NB4 (cell line): ENCODE results near the gene ATF7IP2.

Experiments used
- CTCF ChIP-seq: IDR thresholded peaks from one replicate; pipeline ENCODE4 v1.5.1; 2012; ENCODE audit warnings: low read depth, low read length
- POLR2A ChIP-seq: IDR thresholded peaks from 2 replicates; pipeline ENCODE4 v1.6.1; 2011; ENCODE audit warnings: mild to moderate bottlenecking; ENCODE audit not compliant: insufficient read length; ENCODE audit errors: extremely low read depth
- TF ChIP-seq, protein P1 (sequence below): IDR thresholded peaks from 2 replicates; pipeline ENCODE4 v1.6.1; 2011; ENCODE audit warnings: low read depth, low read length

DNA sequence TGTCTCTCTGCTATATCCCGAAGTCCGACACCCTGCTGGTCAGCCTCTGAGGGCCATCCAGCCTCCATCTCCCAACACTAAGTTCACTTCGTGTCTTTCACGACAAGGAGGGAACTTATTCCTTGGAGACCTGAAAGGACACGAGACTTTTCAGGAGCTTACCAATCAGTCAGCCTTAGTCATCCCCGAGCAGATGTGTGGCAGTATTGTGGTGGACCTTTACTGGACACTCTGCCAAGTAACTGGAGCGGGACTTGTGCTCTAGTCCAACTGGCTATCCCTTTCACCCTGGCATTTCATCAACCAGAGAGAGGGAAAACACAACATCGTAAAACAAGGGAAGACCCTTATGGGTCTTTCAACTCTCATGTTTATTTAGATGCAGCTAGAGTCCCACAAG is 107.4 kb downstream of the ATF7IP2 start:
- no peak for TF ChIP-seq CTCF
- no peak for TF ChIP-seq POLR2A
- TF ChIP-seq, protein P1, sequence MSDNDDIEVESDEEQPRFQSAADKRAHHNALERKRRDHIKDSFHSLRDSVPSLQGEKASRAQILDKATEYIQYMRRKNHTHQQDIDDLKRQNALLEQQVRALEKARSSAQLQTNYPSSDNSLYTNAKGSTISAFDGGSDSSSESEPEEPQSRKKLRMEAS, result no peak
